Measurements from ENCODE around the gene CASP6.

GRCh38 chr4:109735566-109736365 lies 32.5 kb upstream of the CASP6 start:
- TF ChIP-seq, protein P1, sequence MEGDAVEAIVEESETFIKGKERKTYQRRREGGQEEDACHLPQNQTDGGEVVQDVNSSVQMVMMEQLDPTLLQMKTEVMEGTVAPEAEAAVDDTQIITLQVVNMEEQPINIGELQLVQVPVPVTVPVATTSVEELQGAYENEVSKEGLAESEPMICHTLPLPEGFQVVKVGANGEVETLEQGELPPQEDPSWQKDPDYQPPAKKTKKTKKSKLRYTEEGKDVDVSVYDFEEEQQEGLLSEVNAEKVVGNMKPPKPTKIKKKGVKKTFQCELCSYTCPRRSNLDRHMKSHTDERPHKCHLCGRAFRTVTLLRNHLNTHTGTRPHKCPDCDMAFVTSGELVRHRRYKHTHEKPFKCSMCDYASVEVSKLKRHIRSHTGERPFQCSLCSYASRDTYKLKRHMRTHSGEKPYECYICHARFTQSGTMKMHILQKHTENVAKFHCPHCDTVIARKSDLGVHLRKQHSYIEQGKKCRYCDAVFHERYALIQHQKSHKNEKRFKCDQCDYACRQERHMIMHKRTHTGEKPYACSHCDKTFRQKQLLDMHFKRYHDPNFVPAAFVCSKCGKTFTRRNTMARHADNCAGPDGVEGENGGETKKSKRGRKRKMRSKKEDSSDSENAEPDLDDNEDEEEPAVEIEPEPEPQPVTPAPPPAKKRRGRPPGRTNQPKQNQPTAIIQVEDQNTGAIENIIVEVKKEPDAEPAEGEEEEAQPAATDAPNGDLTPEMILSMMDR (IDR thresholded peaks at IDR 0.05), result no peak
- TF ChIP-seq POLR2A (IDR thresholded peaks at IDR 0.05), result no peak
